SKM-1 treated with dmso at 0.1 percent for 144 hours (cell line): ENCODE results near the gene BOD1.

Source experiments
- DNase-seq: peaks from one replicate; lab custom pipeline; 2025; ENCODE audit not compliant: unreplicated experiment; lab: John Stamatoyannopoulos, UW

The BOD1 gene

GRCh38 chr5:173616577-173617118 lies at the start of gene BOD1:
BOD1 (minus strand) TSS chr5:173616650; CDS start chr5:173616436, 214 bp downstream.
- peak; percentile 98 for DNase-seq

- no peak for DNase-seq
These were observed 48.9 kb upstream of the BOD1 start for GRCh38 chr5:173665326-173665725.

- DNase-seq, result peak; percentile 70
These were observed 47.7 kb upstream of the BOD1 start for GRCh38 chr5:173664154-173664526.

GRCh38 chr5:173663352-173664153 lies 47.1 kb upstream of the BOD1 start:
- no peak for DNase-seq

GRCh38 chr5:173662581-173663351 lies 46.3 kb upstream of the BOD1 start:
- DNase-seq, result no peak

- DNase-seq, result no peak
These were observed 44.2 kb upstream of the BOD1 start for GRCh38 chr5:173660481-173661280.

GRCh38 chr5:173659423-173659822 lies 43.0 kb upstream of the BOD1 start:
- DNase-seq, result no peak

- DNase-seq, result no peak
These were observed 41.4 kb upstream of the BOD1 start for GRCh38 chr5:173657741-173658356.

- no peak for DNase-seq
These were observed 38.8 kb upstream of the BOD1 start for GRCh38 chr5:173655196-173655797.

- DNase-seq, result no peak
These were observed 37.5 kb upstream of the BOD1 start for GRCh38 chr5:173653822-173654523.

GRCh38 chr5:173648308-173648866 lies 31.9 kb upstream of the BOD1 start:
- DNase-seq, result no peak

- DNase-seq, result no peak
These were observed 30.2 kb upstream of the BOD1 start for GRCh38 chr5:173646692-173647091.

- DNase-seq, result peak; percentile 37
These were observed 29.6 kb upstream of the BOD1 start for GRCh38 chr5:173645890-173646574.

GRCh38 chr5:173645437-173645807 lies 29.0 kb upstream of the BOD1 start:
- no peak for DNase-seq

- DNase-seq, result no peak
These were observed 28.4 kb upstream of the BOD1 start for GRCh38 chr5:173644673-173645436.

GRCh38 chr5:173643964-173644363 lies 27.5 kb upstream of the BOD1 start:
- no peak for DNase-seq

GRCh38 chr5:173642895-173643481 lies 26.5 kb upstream of the BOD1 start:
- DNase-seq, result no peak
